Measurements from ENCODE around the gene SF3A1. TPM values are rescaled to one million over a fixed set of nuclear protein-coding genes. Genes with fewer than 3 reads are reported as not detected.
"Not testable (repeated sequence)": the region's sequence is repeated elsewhere in the genome, so short reads cannot be mapped to it uniquely, and the experiment has no call there.

Gene SF3A1
- total RNA-seq, 2 donors from 2014 or later: 30.6 to 77.1 TPM

- H3K4me1 ChIP-seq: no peaks in the 10 kb centered on the region
- WGBS, 2 donors: 60 to 66% methylated on average over 5 of the region's 5 CpGs
- H3K4me3 ChIP-seq: no peak overlapping the region
- H3K9me3 ChIP-seq: no peaks in the 10 kb centered on the region
- DNase-seq (no peak), ATAC-seq (no peak)
- H3K27ac ChIP-seq: no peak overlapping the region
- H3K27me3 ChIP-seq: no peaks in the 10 kb centered on the region
- intact Hi-C loops (cut with DNase I): no loop called here
- peaks cover 28 to 55% of the 10 kb centered on the region in 2 donors for H3K36me3 ChIP-seq (replicated peaks in 1 of 2; ENCODE audit: insufficient read depth in 1 of 2, low read depth in 2 of 2)
- no peak for TF ChIP-seq CTCF (IDR thresholded peaks at IDR 0.05)
- no peak for TF ChIP-seq POLR2A (IDR thresholded peaks at IDR 0.05)
These were observed 9.3 kb downstream of the SF3A1 start for GRCh38 chr22:30347255-30347892.

GRCh38 chr22:30344447-30345200, 12.1 kb downstream of the SF3A1 start:
- Histone ChIP-seq H3K36me3 (replicated peaks in 1 of 2; ENCODE audit: insufficient read depth in 1 of 2, low read depth in 2 of 2) (peaks cover 48 to 64% of the 10 kb centered on the region in 2 donors), H3K27ac (no peak overlapping the region), H3K27me3 (no peaks in the 10 kb centered on the region), H3K4me1 (peaks cover 8% of the 10 kb centered on the region), H3K4me3 (no peak overlapping the region), H3K9me3 (no peaks in the 10 kb centered on the region)
- ATAC-seq (no peak), DNase-seq (no peak)
- 86% methylated on average over 13 of the region's 13 CpGs for WGBS, 2 donors
- TF ChIP-seq CTCF (IDR thresholded peaks at IDR 0.05): no peak
- no peak for TF ChIP-seq POLR2A (IDR thresholded peaks at IDR 0.05)
- intact Hi-C loops (cut with DNase I): no loop called here

- WGBS, 2 donors: 59 to 70% methylated on average over 12 to 16 of the region's 16 CpGs
These were observed 15.6 kb downstream of the SF3A1 start for GRCh38 chr22:30340911-30341685.

GRCh38 chr22:30338802-30339201, 17.9 kb downstream of the SF3A1 start:
- intact Hi-C loops (cut with DNase I): no loop called here
- no peak overlapping the region for H3K27ac ChIP-seq
- no peak for ATAC-seq

More at GRCh38 chr22:30340911-30341685, 15.6 kb downstream of the SF3A1 start:
- Histone ChIP-seq H3K9me3 (no peaks in the 10 kb centered on the region), H3K4me1 (peaks cover 8% of the 10 kb centered on the region), H3K4me3 (no peak overlapping the region), H3K36me3 (replicated peaks in 1 of 2; ENCODE audit: insufficient read depth in 1 of 2, low read depth in 2 of 2) (peaks cover 76 to 92% of the 10 kb centered on the region in 2 donors), H3K27me3 (no peaks in the 10 kb centered on the region), H3K27ac (peak overlapping the region in 1 of 4 donors; percentile 21)
- ATAC-seq: peak; percentile 67
- peak in 2 of 4 donors; percentile 56 to 58 for DNase-seq
- intact Hi-C loops (cut with DNase I): no loop called here
- TF ChIP-seq POLR2A (IDR thresholded peaks at IDR 0.05): no peak
- no peak for TF ChIP-seq CTCF (IDR thresholded peaks at IDR 0.05)

GRCh38 chr22:30338341-30338740, 18.4 kb downstream of the SF3A1 start:
- H3K4me1 ChIP-seq; H3K9me3 ChIP-seq; ATAC-seq; DNase-seq; intact Hi-C loops (cut with DNase I); H3K27me3 ChIP-seq; H3K27ac ChIP-seq; H3K4me3 ChIP-seq: not testable (repeated sequence)
- 83 to 88% methylated on average over 9 of the region's 9 CpGs for WGBS, 2 donors
- H3K36me3 ChIP-seq (replicated peaks in 1 of 2; ENCODE audit: insufficient read depth in 1 of 2, low read depth in 2 of 2): peaks cover 62 to 86% of the 10 kb centered on the region in 2 donors

More at GRCh38 chr22:30338802-30339201, 17.9 kb downstream of the SF3A1 start:
- Histone ChIP-seq H3K4me1 (peaks cover 8% of the 10 kb centered on the region), H3K9me3 (no peaks in the 10 kb centered on the region), H3K27me3 (no peaks in the 10 kb centered on the region), H3K4me3 (no peak overlapping the region), H3K36me3 (replicated peaks in 1 of 2; ENCODE audit: insufficient read depth in 1 of 2, low read depth in 2 of 2) (peaks cover 63 to 86% of the 10 kb centered on the region in 2 donors)
- DNase-seq: no peak
- 93 to 97% methylated on average over 7 of the region's 7 CpGs for WGBS, 2 donors
- TF ChIP-seq POLR2A (IDR thresholded peaks at IDR 0.05) (no peak), CTCF (IDR thresholded peaks at IDR 0.05) (no peak)

Data from body of pancreas (tissue), 4 donors.